Common myeloid progenitor, CD34-positive (primary cell): ENCODE results near the gene TBC1D5.

Source experiments
- CTCF ChIA-PET: fragments of 350-600 bp; sonication (Branson Sonifier 250); formaldehyde crosslinking; loops from one replicate; lab custom pipeline; 2021; ENCODE audit warnings: antibody characterized with exemption; lab: Charles Lee
- POLR2A ChIA-PET: fragments of 350-600 bp; sonication (Branson Sonifier 250); formaldehyde crosslinking; loops from one replicate; lab custom pipeline; 2021; ENCODE audit warnings: antibody characterized with exemption; lab: Charles Lee
- DNase-seq, 3 donors: peaks; one replicate each; pipeline versions ENCODE4 v3.0.0 to v3.0.0-alpha.2; 2013
- H3K27ac ChIP-seq, 2 experiments: 1 replicate in 1 of 2; 2 replicates in 1 of 2; pipeline ENCODE4 v1.7.0; 2013; ENCODE audit warnings: inconsistent platforms in 2 of 2, low read length in 2 of 2, mild to moderate bottlenecking in 2 of 2, low read depth in 1 of 2, moderate library complexity in 1 of 2; ENCODE audit not compliant: severe bottlenecking in 2 of 2, insufficient read depth in 1 of 2, poor library complexity in 1 of 2
- H3K27me3 ChIP-seq, 5 experiments: replicated peaks in 2 of 5; 1 replicate in 3 of 5; 2 replicates in 2 of 5; pipeline versions ENCODE4 v1.6.1 to v1.7.0; 2013; ENCODE audit warnings: low read length in 4 of 5, mild to moderate bottlenecking in 2 of 5, moderate library complexity in 2 of 5, inconsistent platforms in 1 of 5; ENCODE audit not compliant: insufficient read depth in 5 of 5, control insufficient read depth in 4 of 5
- H3K36me3 ChIP-seq, 4 experiments: 1 replicate in 2 of 4; 2 replicates in 2 of 4; pipeline versions ENCODE4 v1.6.1 to v1.7.0; 2013; ENCODE audit warnings: low read length in 3 of 4, control low read depth in 1 of 4, mild to moderate bottlenecking in 1 of 4; ENCODE audit not compliant: control insufficient read depth in 4 of 4, insufficient read depth in 4 of 4
- H3K4me1 ChIP-seq, 4 experiments: 1 replicate in 3 of 4; 2 replicates in 1 of 4; pipeline versions ENCODE4 v1.6.1 to v1.7.1; 2013; ENCODE audit warnings: low read length in 3 of 4, mild to moderate bottlenecking in 3 of 4, control low read depth in 1 of 4, inconsistent platforms in 1 of 4, moderate library complexity in 1 of 4; ENCODE audit not compliant: control insufficient read depth in 4 of 4, insufficient read depth in 4 of 4; ENCODE audit errors: control extremely low read depth in 1 of 4
- H3K4me3 ChIP-seq, 7 experiments: 1 replicate in 4 of 7; 2 replicates in 3 of 7; pipeline versions ENCODE4 v1.5.1 to v1.7.0; 2013; ENCODE audit warnings: mild to moderate bottlenecking in 7 of 7, low read length in 6 of 7, moderate library complexity in 6 of 7, inconsistent platforms in 2 of 7, low read depth in 2 of 7, control low read depth in 1 of 7; ENCODE audit not compliant: insufficient read depth in 4 of 7, control insufficient read depth in 1 of 7; ENCODE audit errors: extremely low read depth in 1 of 7
- H3K9me3 ChIP-seq, 5 experiments: 1 replicate in 4 of 5; 2 replicates in 1 of 5; pipeline versions ENCODE4 v1.6.1 to v1.7.1; 2013; ENCODE audit warnings: low read length in 4 of 5, mild to moderate bottlenecking in 2 of 5, inconsistent platforms in 1 of 5, low read depth in 1 of 5, moderate library complexity in 1 of 5; ENCODE audit not compliant: control insufficient read depth in 4 of 5, insufficient read depth in 2 of 5; ENCODE audit errors: control extremely low read depth in 1 of 5
- WGBS: methylation state at CpG from one replicate; pipeline ENCODE4 v1.1.5; 2013; ENCODE audit not compliant: insufficient coverage; 5-methylcytosine and 5-hydroxymethylcytosine counted together

Gene TBC1D5

GRCh38 chr3:17136136-17136721, 606.2 kb downstream of the TBC1D5 start:
- POLR2A ChIA-PET = no interaction called here
- CTCF ChIA-PET = no interaction called here
- DNase-seq = no peak
- no peaks in the 10 kb centered on the region for H3K36me3 ChIP-seq
- H3K4me3 ChIP-seq = no peak overlapping the region
- no peak overlapping the region for H3K27ac ChIP-seq
- H3K27me3 ChIP-seq = no peaks in the 10 kb centered on the region
- peaks cover 0 to 14% (median 4%) of the 10 kb centered on the region in 5 experiments for H3K9me3 ChIP-seq
- WGBS = 100% methylated on average over 6 of the region's 11 CpGs
- no peaks in the 10 kb centered on the region for H3K4me1 ChIP-seq

- Histone ChIP-seq H3K9me3 (peaks cover 0 to 14% (median 4%) of the 10 kb centered on the region in 5 experiments), H3K27me3 (no peaks in the 10 kb centered on the region), H3K27ac (no peak overlapping the region), H3K36me3 (no peaks in the 10 kb centered on the region), H3K4me1 (no peaks in the 10 kb centered on the region), H3K4me3 (no peak overlapping the region)
- no peak for DNase-seq
- POLR2A ChIA-PET = no interaction called here
- CTCF ChIA-PET = no interaction called here
These were observed 606.7 kb downstream of the TBC1D5 start for GRCh38 chr3:17135696-17136095.

- no peaks in the 10 kb centered on the region for H3K27me3 ChIP-seq
- 94% methylated on average over 19 of the region's 19 CpGs for WGBS
- ChIA-PET CTCF (interaction anchor here (1.5 kb wide), 1 partner anchor 25 kb away, joined by 3 read pairs; no protein-coding TSS in a partner anchor), POLR2A (no interaction called here)
- H3K4me3 ChIP-seq = no peak overlapping the region
- no peak overlapping the region for H3K27ac ChIP-seq
- peaks cover 0 to 14% (median 4%) of the 10 kb centered on the region in 5 experiments for H3K9me3 ChIP-seq
- no peaks in the 10 kb centered on the region for H3K36me3 ChIP-seq
- no peak for DNase-seq
- H3K4me1 ChIP-seq = no peaks in the 10 kb centered on the region
These were observed 608.5 kb downstream of the TBC1D5 start for GRCh38 chr3:17133632-17134545.

GRCh38 chr3:17132286-17133115, 609.9 kb downstream of the TBC1D5 start:
- no peaks in the 10 kb centered on the region for H3K4me1 ChIP-seq
- 89% methylated on average over 10 of the region's 10 CpGs for WGBS
- no peaks in the 10 kb centered on the region for H3K36me3 ChIP-seq
- CTCF ChIA-PET = interaction anchor here (1.5 kb wide), 1 partner anchor 27 kb away, joined by 3 read pairs; no protein-coding TSS in a partner anchor
- POLR2A ChIA-PET = no interaction called here
- H3K4me3 ChIP-seq = no peak overlapping the region
- DNase-seq = no peak
- no peaks in the 10 kb centered on the region for H3K27me3 ChIP-seq
- H3K27ac ChIP-seq = no peak overlapping the region
- peaks cover 0 to 14% (median 5%) of the 10 kb centered on the region in 5 experiments for H3K9me3 ChIP-seq

- Histone ChIP-seq H3K4me1 (no peaks in the 10 kb centered on the region), H3K36me3 (no peaks in the 10 kb centered on the region), H3K27ac (no peak overlapping the region), H3K4me3 (no peak overlapping the region), H3K27me3 (no peaks in the 10 kb centered on the region), H3K9me3 (peaks cover 0 to 13% (median 3%) of the 10 kb centered on the region in 5 experiments)
- DNase-seq = no peak
- 94% methylated on average over 2 of the region's 3 CpGs for WGBS
- ChIA-PET CTCF (interaction anchor here (1.0 kb wide), 1 partner anchor 8 kb away, joined by 3 read pairs; no protein-coding TSS in a partner anchor), POLR2A (no interaction called here)
These were observed 611.5 kb downstream of the TBC1D5 start for GRCh38 chr3:17130956-17131355.

- POLR2A ChIA-PET = no interaction called here
- Histone ChIP-seq H3K36me3 (no peaks in the 10 kb centered on the region), H3K27me3 (no peaks in the 10 kb centered on the region), H3K9me3 (peaks cover 0 to 6% (median 0%) of the 10 kb centered on the region in 5 experiments), H3K27ac (no peak overlapping the region), H3K4me3 (no peak overlapping the region), H3K4me1 (no peaks in the 10 kb centered on the region)
- CTCF ChIA-PET = no interaction called here
- no peak for DNase-seq
- 100% methylated on average over 2 of the region's 3 CpGs for WGBS
These were observed 612.9 kb downstream of the TBC1D5 start for GRCh38 chr3:17129556-17129955.
